Glutamatergic neuron (in vitro differentiated cells): Measurements from ENCODE around the gene SALL4. TPM values are rescaled to one million over a fixed set of nuclear protein-coding genes. Genes with fewer than 3 reads are reported as not detected.

Experiments
- DNase-seq: peaks from one replicate; pipeline ENCODE4 v3.0.0; 2022
- H3K27ac Mint-ChIP-seq: one replicate; pipeline ENCODE4 v1.8.0; 2020; ENCODE audit warnings: mild to moderate bottlenecking, mixed read lengths, inconsistent platforms; ENCODE audit not compliant: unreplicated experiment
- H3K27me3 Mint-ChIP-seq: one replicate; pipeline ENCODE4 v1.8.0; 2020; ENCODE audit warnings: mild to moderate bottlenecking, moderate library complexity, mixed read lengths, inconsistent platforms; ENCODE audit not compliant: unreplicated experiment
- H3K36me3 Mint-ChIP-seq: one replicate; pipeline ENCODE4 v1.8.0; 2020; ENCODE audit warnings: mild to moderate bottlenecking, mixed read lengths, inconsistent platforms; ENCODE audit not compliant: unreplicated experiment
- H3K4me1 Mint-ChIP-seq: one replicate; pipeline ENCODE4 v1.8.0; 2020; ENCODE audit warnings: mild to moderate bottlenecking, low read depth, mixed read lengths, inconsistent platforms; ENCODE audit not compliant: unreplicated experiment
- H3K4me3 Mint-ChIP-seq: one replicate; pipeline ENCODE4 v1.8.0; 2020; ENCODE audit warnings: mild to moderate bottlenecking, mixed read lengths, inconsistent platforms; ENCODE audit not compliant: unreplicated experiment
- H3K9me3 Mint-ChIP-seq: one replicate; pipeline ENCODE4 v1.8.0; 2020; ENCODE audit warnings: mild to moderate bottlenecking, moderate library complexity, mixed read lengths, inconsistent platforms; ENCODE audit not compliant: unreplicated experiment
- long read RNA-seq: library from polyadenylated mRNA; unstranded; transcript quantifications from one replicate; pipeline ENCODE4 v2.0.0, GENCODE V29; 2020; ENCODE audit not compliant: unreplicated experiment
- total RNA-seq: library from RNA; stranded (reverse); fragmentation: NEBNext Ultra II Directional; extraction: Animal tissue kit (Norgen Biotek cat#: 25700); gene quantifications from one replicate; pipeline ENCODE4 v1.2.1, GENCODE V29; 2021; ENCODE audit not compliant: unreplicated experiment
- TF ChIP-seq, protein P1 (sequence below): fragments of 200-600 bp; sonication (generic); IDR thresholded peaks from one replicate; pipeline ENCODE4 v1.5.0; 2021; ENCODE audit not compliant: partially characterized antibody, unreplicated experiment

SALL4 gene
- total RNA-seq = 41.0 TPM
- long read RNA-seq, full-length matches to known transcripts = 4 of 7 reads
- long read RNA-seq, partial matches to known transcripts = 1 of 7 reads
- long read RNA-seq, other reads (novel, unspliced or antisense) = 2 of 7 reads

DNA sequence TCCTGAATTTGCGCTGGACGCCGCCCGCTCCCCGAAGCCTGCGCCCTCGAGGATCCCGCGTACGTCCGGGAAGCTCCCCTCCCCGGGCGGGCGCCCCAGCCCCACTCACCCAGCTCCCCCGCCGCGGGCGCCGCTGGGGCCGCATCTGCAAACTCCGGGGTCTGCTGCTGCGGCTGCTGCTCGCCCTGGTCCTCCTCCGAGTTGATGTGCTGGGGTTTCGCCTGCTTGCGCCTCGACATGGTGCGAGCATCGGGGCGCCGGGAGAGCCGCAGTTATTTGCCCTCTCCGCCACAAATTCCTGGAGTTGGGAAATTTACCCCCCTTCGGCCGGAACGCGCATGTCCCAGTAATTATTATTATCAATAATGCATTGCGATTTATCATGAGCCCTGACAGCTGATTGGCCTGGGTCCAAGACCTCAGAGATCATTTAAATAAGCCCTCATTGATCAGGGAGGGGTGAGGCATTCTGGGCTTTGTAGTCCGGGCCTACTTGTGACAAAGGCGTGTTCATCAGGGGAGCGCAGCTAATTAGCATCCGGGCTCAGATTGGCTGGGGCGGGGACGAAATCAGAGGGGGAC is at the start of gene SALL4:
Gene SALL4 (minus strand): TSS at position 352 of the 582 bp plus-strand sequence. CDS start 113 bp downstream, at position 239.
- TF ChIP-seq, protein P1, sequence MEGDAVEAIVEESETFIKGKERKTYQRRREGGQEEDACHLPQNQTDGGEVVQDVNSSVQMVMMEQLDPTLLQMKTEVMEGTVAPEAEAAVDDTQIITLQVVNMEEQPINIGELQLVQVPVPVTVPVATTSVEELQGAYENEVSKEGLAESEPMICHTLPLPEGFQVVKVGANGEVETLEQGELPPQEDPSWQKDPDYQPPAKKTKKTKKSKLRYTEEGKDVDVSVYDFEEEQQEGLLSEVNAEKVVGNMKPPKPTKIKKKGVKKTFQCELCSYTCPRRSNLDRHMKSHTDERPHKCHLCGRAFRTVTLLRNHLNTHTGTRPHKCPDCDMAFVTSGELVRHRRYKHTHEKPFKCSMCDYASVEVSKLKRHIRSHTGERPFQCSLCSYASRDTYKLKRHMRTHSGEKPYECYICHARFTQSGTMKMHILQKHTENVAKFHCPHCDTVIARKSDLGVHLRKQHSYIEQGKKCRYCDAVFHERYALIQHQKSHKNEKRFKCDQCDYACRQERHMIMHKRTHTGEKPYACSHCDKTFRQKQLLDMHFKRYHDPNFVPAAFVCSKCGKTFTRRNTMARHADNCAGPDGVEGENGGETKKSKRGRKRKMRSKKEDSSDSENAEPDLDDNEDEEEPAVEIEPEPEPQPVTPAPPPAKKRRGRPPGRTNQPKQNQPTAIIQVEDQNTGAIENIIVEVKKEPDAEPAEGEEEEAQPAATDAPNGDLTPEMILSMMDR = peak; percentile 38
- Mint-ChIP-seq H3K4me1 (peaks cover 27% of the 10 kb centered on the region), H3K27me3 (peaks cover 5% of the 10 kb centered on the region), H3K9me3 (peaks cover 7% of the 10 kb centered on the region), H3K4me3 (peak within 1 kb of the TSS; percentile 94), H3K36me3 (no peaks in the 10 kb centered on the region), H3K27ac (peak within 1 kb of the TSS; percentile 87)
- DNase-seq = peak; percentile 75

DNA sequence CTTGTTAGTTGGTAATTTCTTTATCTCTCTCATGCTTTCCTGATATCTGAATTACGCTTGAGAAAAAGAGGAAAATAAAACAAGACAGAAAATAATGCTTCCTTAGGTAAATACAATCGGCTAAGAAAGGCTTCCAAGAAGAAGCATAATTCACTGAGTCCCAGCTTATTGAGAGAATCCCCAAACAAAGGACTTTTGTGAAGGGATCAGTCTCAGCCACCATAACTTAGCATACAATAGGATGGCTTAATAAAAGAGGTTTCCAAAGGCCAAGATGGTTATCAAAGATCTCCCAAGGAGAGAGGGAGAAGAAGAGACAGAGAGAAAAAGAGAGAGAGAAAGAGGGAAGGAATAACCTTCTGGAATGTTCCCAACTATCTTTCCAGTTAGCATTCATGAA is 46.0 kb upstream of the SALL4 start:
- Mint-ChIP-seq H3K27ac (no peak overlapping the region), H3K36me3 (no peaks in the 10 kb centered on the region)

DNA sequence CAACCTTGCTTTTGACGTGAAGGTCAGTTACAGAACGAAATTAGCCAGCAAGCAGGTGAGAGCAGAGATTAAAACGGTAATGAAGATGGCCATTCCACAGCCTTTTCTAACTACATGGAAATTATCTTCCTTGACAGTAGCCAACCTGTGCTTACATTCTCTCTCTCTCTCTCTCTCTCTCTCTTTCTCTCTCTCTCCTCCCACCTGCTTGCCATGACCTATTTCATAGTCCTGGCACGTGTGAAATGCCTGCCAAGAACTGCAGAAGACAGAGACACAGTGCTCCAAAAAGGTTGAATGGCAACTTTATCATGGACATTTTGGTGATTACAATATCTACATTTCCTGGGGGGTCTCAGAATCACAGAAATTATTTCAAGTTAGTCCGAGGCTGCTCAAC is 38.5 kb upstream of the SALL4 start:
- TF ChIP-seq, protein P1 = no peak
- H3K9me3 Mint-ChIP-seq = peaks cover 4% of the 10 kb centered on the region
- no peaks in the 10 kb centered on the region for H3K36me3 Mint-ChIP-seq
- no peaks in the 10 kb centered on the region for H3K4me1 Mint-ChIP-seq
- peaks cover 3% of the 10 kb centered on the region for H3K27me3 Mint-ChIP-seq
- no peak for DNase-seq
- no peak overlapping the region for H3K4me3 Mint-ChIP-seq
- no peak overlapping the region for H3K27ac Mint-ChIP-seq

More for the DNA sequence above, 46.0 kb upstream of the SALL4 start:
- no peak for DNase-seq
- peaks cover 4% of the 10 kb centered on the region for H3K9me3 Mint-ChIP-seq
- H3K27me3 Mint-ChIP-seq = peaks cover 1% of the 10 kb centered on the region
- H3K4me1 Mint-ChIP-seq = no peaks in the 10 kb centered on the region
- TF ChIP-seq, protein P1 = no peak
- no peak overlapping the region for H3K4me3 Mint-ChIP-seq

DNA sequence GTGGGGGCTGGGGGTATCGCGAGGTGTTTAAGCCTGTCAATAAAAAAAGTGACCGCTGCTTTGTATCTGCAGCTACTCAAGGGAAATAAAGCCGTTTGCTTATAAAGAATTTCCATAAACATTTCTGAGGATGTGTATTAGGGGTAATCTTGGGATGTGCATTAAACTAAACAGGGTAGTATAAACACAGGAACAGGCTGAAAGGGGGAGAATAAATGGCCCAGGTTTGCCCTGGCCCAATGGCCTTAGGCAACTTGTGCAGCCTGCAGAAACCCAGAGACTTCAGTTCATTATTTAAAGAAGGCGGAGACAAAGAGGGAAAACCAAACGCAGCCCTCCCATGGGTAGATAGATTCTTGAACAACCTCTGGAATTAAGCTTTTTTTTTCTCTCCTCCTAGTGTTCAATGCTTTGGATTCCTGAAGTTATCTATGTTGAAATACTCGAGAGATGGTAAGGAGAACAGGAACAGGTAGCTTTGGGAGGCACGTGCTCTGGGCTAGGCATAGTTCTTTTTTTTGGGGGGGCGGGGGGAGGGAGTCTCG is 35.6 kb upstream of the SALL4 start:
- H3K4me3 Mint-ChIP-seq = no peak overlapping the region
- H3K27me3 Mint-ChIP-seq = peaks cover 4% of the 10 kb centered on the region
- no peaks in the 10 kb centered on the region for H3K4me1 Mint-ChIP-seq
- no peak for DNase-seq
- H3K9me3 Mint-ChIP-seq = peaks cover 2% of the 10 kb centered on the region
- no peak overlapping the region for H3K27ac Mint-ChIP-seq
- TF ChIP-seq, protein P1 = no peak
- H3K36me3 Mint-ChIP-seq = no peaks in the 10 kb centered on the region

DNA sequence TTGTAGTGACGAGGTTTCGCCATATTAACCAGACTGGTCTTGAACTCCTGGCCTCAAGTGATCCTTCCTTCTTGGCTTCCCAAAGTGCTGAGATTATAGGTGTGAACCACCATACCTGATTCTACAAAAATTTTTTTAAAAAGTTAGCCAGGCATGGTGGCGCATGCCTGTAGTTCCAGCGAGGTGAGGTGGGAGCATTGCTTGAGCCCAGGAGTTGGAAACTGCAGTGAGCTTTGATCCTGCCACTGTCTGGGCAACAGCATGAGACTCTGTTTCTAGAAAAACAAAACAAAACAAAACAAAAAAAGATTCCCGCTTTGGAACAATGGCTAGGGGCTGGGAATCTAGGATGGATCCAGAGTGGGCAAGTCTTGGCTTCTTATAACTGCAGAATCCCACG is 35.1 kb upstream of the SALL4 start:
- TF ChIP-seq, protein P1 = no peak
- no peak for DNase-seq
- Mint-ChIP-seq H3K4me3 (no peak overlapping the region), H3K9me3 (peaks cover 2% of the 10 kb centered on the region), H3K27ac (no peak overlapping the region), H3K4me1 (peaks cover 1% of the 10 kb centered on the region), H3K36me3 (no peaks in the 10 kb centered on the region), H3K27me3 (peaks cover 4% of the 10 kb centered on the region)
